ENCODE results near the gene AGO4. TPM values are rescaled to one million over a fixed set of nuclear protein-coding genes. Genes with fewer than 3 reads are reported as not detected.

Gene AGO4
- total RNA-seq, 2 donors from 2014 or later, result 17.6 to 20.5 TPM

- no peak overlapping the region for H3K4me3 ChIP-seq (ENCODE audit: low read length)
- peaks cover 44% of the 10 kb centered on the region for H3K36me3 Mint-ChIP-seq (ENCODE audit: low read depth)
- H3K9ac ChIP-seq (ENCODE audit: extremely low read depth, low read length, poor library complexity, severe bottlenecking), result no peak overlapping the region
- H3K9me3 Mint-ChIP-seq, result no peaks in the 10 kb centered on the region
- H3K4me1 ChIP-seq (ENCODE audit: control insufficient read depth, insufficient read depth, low read length), result no peaks in the 10 kb centered on the region
- TF ChIP-seq CTCF (conservative IDR thresholded peaks at IDR 0.05), result no peak
- H3K9me3 ChIP-seq (ENCODE audit: control insufficient read depth, low read length), result no peaks in the 10 kb centered on the region
- H3K27ac ChIP-seq (ENCODE audit: low read depth, low read length), result no peak overlapping the region
- no peak overlapping the region for H3K27ac Mint-ChIP-seq
- H3K27me3 ChIP-seq (ENCODE audit: control insufficient read depth, insufficient read depth, low read length, poor library complexity, severe bottlenecking), result no peaks in the 10 kb centered on the region
- no peak for DNase-seq
- 95 to 100% methylated on average over 1 of the region's 1 CpG for WGBS, 2 experiments (ENCODE audit: insufficient coverage in 1 of 2, insufficient read length in 1 of 2)
- no peaks in the 10 kb centered on the region for H3K27me3 Mint-ChIP-seq (ENCODE audit: insufficient read depth)
- no peak overlapping the region for H3K4me3 Mint-ChIP-seq
- peaks cover 44% of the 10 kb centered on the region for H3K36me3 ChIP-seq (ENCODE audit: control insufficient read depth, insufficient read depth, low read length)
- H3K4me1 Mint-ChIP-seq, result peaks cover 6% of the 10 kb centered on the region
These were observed 40.2 kb downstream of the AGO4 start for GRCh38 chr1:35847935-35848565.

GRCh38 chr1:35850051-35850450 is 42.2 kb downstream of the AGO4 start:
- 86 to 87% methylated on average over 1 to 2 of the region's 2 CpGs for WGBS, 2 experiments (ENCODE audit: insufficient coverage in 1 of 2, insufficient read length in 1 of 2)
- Histone ChIP-seq H3K9ac (ENCODE audit: extremely low read depth, low read length, poor library complexity, severe bottlenecking) (no peak overlapping the region), H3K36me3 (ENCODE audit: control insufficient read depth, insufficient read depth, low read length) (peaks cover 63% of the 10 kb centered on the region), H3K4me1 (ENCODE audit: control insufficient read depth, insufficient read depth, low read length) (no peaks in the 10 kb centered on the region), H3K27me3 (ENCODE audit: control insufficient read depth, insufficient read depth, low read length, poor library complexity, severe bottlenecking) (no peaks in the 10 kb centered on the region), H3K4me3 (ENCODE audit: low read length) (no peak overlapping the region), H3K9me3 (ENCODE audit: control insufficient read depth, low read length) (no peaks in the 10 kb centered on the region), H3K27ac (ENCODE audit: low read depth, low read length) (no peak overlapping the region)
- Mint-ChIP-seq H3K36me3 (ENCODE audit: low read depth) (peaks cover 41% of the 10 kb centered on the region), H3K4me3 (no peak overlapping the region), H3K4me1 (peaks cover 5% of the 10 kb centered on the region), H3K27me3 (ENCODE audit: insufficient read depth) (no peaks in the 10 kb centered on the region), H3K27ac (peak overlapping the region; percentile 35), H3K9me3 (no peaks in the 10 kb centered on the region)
- no peak for DNase-seq
- TF ChIP-seq CTCF (conservative IDR thresholded peaks at IDR 0.05), result no peak

- Histone ChIP-seq H3K36me3 (ENCODE audit: control insufficient read depth, insufficient read depth, low read length) (peaks cover 64% of the 10 kb centered on the region), H3K4me1 (ENCODE audit: control insufficient read depth, insufficient read depth, low read length) (no peaks in the 10 kb centered on the region), H3K4me3 (ENCODE audit: low read length) (no peak overlapping the region), H3K27ac (ENCODE audit: low read depth, low read length) (no peak overlapping the region), H3K9ac (ENCODE audit: extremely low read depth, low read length, poor library complexity, severe bottlenecking) (no peak overlapping the region), H3K27me3 (ENCODE audit: control insufficient read depth, insufficient read depth, low read length, poor library complexity, severe bottlenecking) (no peaks in the 10 kb centered on the region), H3K9me3 (ENCODE audit: control insufficient read depth, low read length) (no peaks in the 10 kb centered on the region)
- no peak overlapping the region for H3K27ac Mint-ChIP-seq
- no peak overlapping the region for H3K4me3 Mint-ChIP-seq
- H3K27me3 Mint-ChIP-seq (ENCODE audit: insufficient read depth), result no peaks in the 10 kb centered on the region
- 89 to 94% methylated on average over 3 to 5 of the region's 5 CpGs for WGBS, 2 experiments (ENCODE audit: insufficient coverage in 1 of 2, insufficient read length in 1 of 2)
- DNase-seq, result no peak
- no peaks in the 10 kb centered on the region for H3K9me3 Mint-ChIP-seq
- H3K36me3 Mint-ChIP-seq (ENCODE audit: low read depth), result peaks cover 39% of the 10 kb centered on the region
- no peak for TF ChIP-seq CTCF (conservative IDR thresholded peaks at IDR 0.05)
- H3K4me1 Mint-ChIP-seq, result peaks cover 9% of the 10 kb centered on the region
These were observed 42.9 kb downstream of the AGO4 start for GRCh38 chr1:35850716-35851115.
